GM19238 (cell line): ENCODE results near the gene CCDC9B.
A peak's percentile ranks its signal among the peaks of the same experiment; 100 is the strongest.

ENCODE experiments used
- DNase-seq: peaks from one replicate; pipeline ENCODE4 v3.0.0; 2011; ENCODE audit warnings: low spot score; ENCODE audit not compliant: insufficient read length

CCDC9B gene

GRCh38 chr15:40310001-40310959, 30.5 kb downstream of the CCDC9B start:
- no peak for DNase-seq

GRCh38 chr15:40309344-40309862, 31.3 kb downstream of the CCDC9B start:
- DNase-seq: no peak

GRCh38 chr15:40307421-40308211, 33.1 kb downstream of the CCDC9B start, which contains the start of gene PLCB2:
TSS of gene PLCB2 (minus strand) at chr15:40307935. CDS start at chr15:40307672, 263 bp downstream.
- peak; percentile 72 for DNase-seq

GRCh38 chr15:40306908-40307307, 33.8 kb downstream of the CCDC9B start:
- peak; percentile 46 for DNase-seq

GRCh38 chr15:40306371-40306770, 34.4 kb downstream of the CCDC9B start:
- DNase-seq: no peak

- no peak for DNase-seq
Measured at GRCh38 chr15:40305281-40305680, 35.5 kb downstream of the CCDC9B start.

- no peak for DNase-seq
Measured at GRCh38 chr15:40303576-40303975, 37.2 kb downstream of the CCDC9B start.

- no peak for DNase-seq
Measured at GRCh38 chr15:40302981-40303380, 37.8 kb downstream of the CCDC9B start.

GRCh38 chr15:40302288-40302886, 38.4 kb downstream of the CCDC9B start:
- no peak for DNase-seq

GRCh38 chr15:40301467-40302179, 39.1 kb downstream of the CCDC9B start:
- DNase-seq: no peak

- no peak for DNase-seq
Measured at GRCh38 chr15:40300771-40301170, 40.0 kb downstream of the CCDC9B start.

GRCh38 chr15:40300367-40300766, 40.4 kb downstream of the CCDC9B start:
- DNase-seq: no peak

- no peak for DNase-seq
Measured at GRCh38 chr15:40298216-40298935, 42.4 kb downstream of the CCDC9B start.

GRCh38 chr15:40297356-40297755, 43.4 kb downstream of the CCDC9B start:
- no peak for DNase-seq

- no peak for DNase-seq
Measured at GRCh38 chr15:40296561-40297230, 44.0 kb downstream of the CCDC9B start.

- DNase-seq: no peak
Measured at GRCh38 chr15:40295877-40296560, 44.7 kb downstream of the CCDC9B start.

- no peak for DNase-seq
Measured at GRCh38 chr15:40295297-40295696, 45.4 kb downstream of the CCDC9B start.

GRCh38 chr15:40293905-40294895, 46.5 kb downstream of the CCDC9B start:
- no peak for DNase-seq
